Pancreas (tissue), 10 donors: Measurements from ENCODE around the gene CTNNAL1. TPM values are rescaled to one million over a fixed set of nuclear protein-coding genes. Genes with fewer than 3 reads are reported as not detected.

Experiments
- ATAC-seq, 4 donors: fragments of 200-7000 bp; cut with Tn5 transposase; one replicate each; pipeline versions ENCODE4 v1.8.0 to v1.9.1; 2020; ENCODE audit warnings: mild to moderate bottlenecking in 4 of 4, moderate library complexity in 4 of 4
- DNase-seq, 6 donors: peaks; one replicate each; pipeline ENCODE4 v3.0.0-alpha.2; 2020
- FAIRE-seq: peaks from 2 replicates; lab custom pipeline; 2012; peaks lifted over from hg19 to GRCh38; lab: Jason Lieb, UNC
- H3K27ac ChIP-seq, 4 donors: fragments of 200-600 bp; sonication (generic); 1 replicate in 3 of 4; 2 replicates in 1 of 4; pipeline versions ENCODE4 v1.5.0 to v1.8.0; 2020
- H3K27me3 ChIP-seq, 4 donors: fragments of 200-600 bp; one replicate each; pipeline ENCODE4 v1.8.0; 2021
- H3K36me3 ChIP-seq, 3 donors: fragments of 200-600 bp; sonication (generic) in 1 of 3; one replicate each; pipeline versions ENCODE4 v1.5.0 to v1.8.0; 2020 to 2021
- H3K4me1 ChIP-seq, 3 donors: fragments of 200-600 bp; one replicate each; pipeline ENCODE4 v1.8.0; 2021
- H3K4me3 ChIP-seq, 4 donors: fragments of 200-600 bp; sonication (generic) in 2 of 4; one replicate each; pipeline versions ENCODE4 v1.5.0 to v1.8.0; 2020 to 2021
- H3K9me3 ChIP-seq, 4 donors: fragments of 200-600 bp; one replicate each; pipeline ENCODE4 v1.8.0; 2021
- WGBS, 2 donors: extraction: QIAGEN DNeasy Blood & Tissue Kit; methylation state at CpG; one replicate each; pipeline ENCODE4 v1.1.7; 2013; 5-methylcytosine and 5-hydroxymethylcytosine counted together
- intact Hi-C, 3 donors: fragments of 100-400 bp; cut with DNase I; formaldehyde crosslinking; loops; one replicate each; pipeline versions ENCODE4 v1.11.1 to v1.14.2; 2022
- polyA plus RNA-seq, 2 donors: library from polyadenylated mRNA; stranded (reverse); fragments of 200-250 nt; gene quantifications; one replicate each; pipeline ENCODE4 v1.2.3, GENCODE V29; 2013
- total RNA-seq, 6 donors: library from RNA; stranded (reverse); fragmentation: NEBNext Ultra II Directional in 4 of 6; extraction: Animal tissue kit (Norgen Biotek cat#: 25700) in 4 of 6; gene quantifications; one replicate each; pipeline versions ENCODE4 v1.2.1 to v1.2.4, GENCODE V29; 2021 to 2023
- TF ChIP-seq, protein P1 (sequence below), 4 donors: fragments of 200-600 bp; sonication (generic) in 3 of 4; IDR thresholded peaks; one replicate each; pipeline versions ENCODE4 v1.5.0 to v1.8.0; 2021; ENCODE audit warnings: antibody characterized with exemption in 4 of 4
- donor health status: healthy with polysubstance abuse.
- donor health status: DM: no; HTN: no; CAD: no; lungs with moderate emphysema.
- donor health status: DM: no; HTN: no; CAD: no.
- donor health status: control.
- donor health status: control.
- donor health status: Bipolar disorder and iron deficiency.
- donor health status: DM: yes; HTN: yes; CAD: no.
- donor health status: DM: no; HTN: no; CAD: no.
- donor health status: DM: no; HTN: no; CAD: no.
- donor health status: DM: yes; HTN: yes; CAD: no.

Gene CTNNAL1
- total and polyA plus RNA-seq, 8 donors = 8.8 to 29.7 (median 16.6) TPM

GRCh38 chr9:109020581-109021511, 7.5 kb upstream of the CTNNAL1 start:
- no peak for ATAC-seq
- Histone ChIP-seq H3K27me3 (no peaks in the 10 kb centered on the region), H3K4me3 (no peak overlapping the region), H3K9me3 (no peaks in the 10 kb centered on the region), H3K36me3 (no peaks in the 10 kb centered on the region), H3K27ac (no peak overlapping the region), H3K4me1 (peaks cover 17 to 22% (median 19%) of the 10 kb centered on the region in 3 donors)
- WGBS, 2 donors = 76 to 78% methylated on average over 6 of the region's 6 CpGs
- intact Hi-C loops = no loop called here
- no peak for FAIRE-seq
- TF ChIP-seq, protein P1, sequence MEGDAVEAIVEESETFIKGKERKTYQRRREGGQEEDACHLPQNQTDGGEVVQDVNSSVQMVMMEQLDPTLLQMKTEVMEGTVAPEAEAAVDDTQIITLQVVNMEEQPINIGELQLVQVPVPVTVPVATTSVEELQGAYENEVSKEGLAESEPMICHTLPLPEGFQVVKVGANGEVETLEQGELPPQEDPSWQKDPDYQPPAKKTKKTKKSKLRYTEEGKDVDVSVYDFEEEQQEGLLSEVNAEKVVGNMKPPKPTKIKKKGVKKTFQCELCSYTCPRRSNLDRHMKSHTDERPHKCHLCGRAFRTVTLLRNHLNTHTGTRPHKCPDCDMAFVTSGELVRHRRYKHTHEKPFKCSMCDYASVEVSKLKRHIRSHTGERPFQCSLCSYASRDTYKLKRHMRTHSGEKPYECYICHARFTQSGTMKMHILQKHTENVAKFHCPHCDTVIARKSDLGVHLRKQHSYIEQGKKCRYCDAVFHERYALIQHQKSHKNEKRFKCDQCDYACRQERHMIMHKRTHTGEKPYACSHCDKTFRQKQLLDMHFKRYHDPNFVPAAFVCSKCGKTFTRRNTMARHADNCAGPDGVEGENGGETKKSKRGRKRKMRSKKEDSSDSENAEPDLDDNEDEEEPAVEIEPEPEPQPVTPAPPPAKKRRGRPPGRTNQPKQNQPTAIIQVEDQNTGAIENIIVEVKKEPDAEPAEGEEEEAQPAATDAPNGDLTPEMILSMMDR (IDR thresholded peaks at IDR 0.05) = no peak
- no peak for DNase-seq

DNA sequence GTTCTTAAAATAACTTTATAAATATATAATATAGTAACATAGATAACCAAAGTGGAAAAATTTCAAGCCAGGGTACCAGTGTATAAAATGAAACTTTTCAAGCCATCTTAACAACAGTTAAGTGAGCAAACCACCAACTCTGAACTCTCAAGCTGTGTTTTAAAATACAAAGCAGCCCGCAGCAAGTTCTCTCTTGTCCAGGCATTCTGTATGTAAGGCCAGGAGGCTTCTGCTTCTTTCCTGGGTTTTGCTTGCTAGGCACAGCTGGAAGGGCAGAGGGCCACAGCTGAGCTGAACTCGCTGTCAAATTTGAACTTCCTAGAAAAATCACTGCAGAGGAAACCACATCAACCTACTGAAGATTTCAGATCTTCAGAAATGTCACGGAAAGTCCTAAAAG, 6.8 kb upstream of the CTNNAL1 start:
- Histone ChIP-seq H3K4me3 (no peak overlapping the region), H3K27ac (no peak overlapping the region), H3K9me3 (no peaks in the 10 kb centered on the region), H3K27me3 (no peaks in the 10 kb centered on the region), H3K4me1 (peaks cover 17 to 22% (median 19%) of the 10 kb centered on the region in 3 donors), H3K36me3 (no peaks in the 10 kb centered on the region)
- DNase-seq = no peak
- intact Hi-C loops = no loop called here
- no peak for FAIRE-seq
- ATAC-seq = no peak
- 94 to 95% methylated on average over 3 of the region's 3 CpGs for WGBS, 2 donors
- TF ChIP-seq, protein P1 (IDR thresholded peaks at IDR 0.05) = no peak

DNA sequence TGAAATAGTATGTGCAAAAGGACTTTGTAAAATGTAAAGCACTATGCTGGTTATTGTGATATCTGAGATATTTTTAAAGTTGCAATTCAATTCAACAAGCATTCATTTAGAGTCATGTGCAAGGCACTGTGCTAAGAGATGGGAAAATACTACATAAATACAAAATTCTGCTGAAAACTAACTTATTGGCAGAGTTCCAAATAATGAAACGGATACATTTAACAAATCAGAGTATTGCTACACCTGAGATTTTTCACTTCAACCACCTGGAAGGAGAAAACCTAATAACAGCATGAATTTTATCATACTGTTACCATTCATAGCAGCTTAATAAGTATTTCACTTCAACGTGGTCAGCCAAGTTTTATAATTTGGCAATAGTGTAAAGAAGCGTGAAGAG, 6.1 kb upstream of the CTNNAL1 start:
- Histone ChIP-seq H3K9me3 (no peaks in the 10 kb centered on the region), H3K27ac (no peak overlapping the region), H3K4me1 (peaks cover 17 to 22% (median 19%) of the 10 kb centered on the region in 3 donors), H3K27me3 (no peaks in the 10 kb centered on the region), H3K36me3 (no peaks in the 10 kb centered on the region), H3K4me3 (no peak overlapping the region)
- intact Hi-C loops = no loop called here
- FAIRE-seq (no peak), DNase-seq (no peak), ATAC-seq (no peak)
- TF ChIP-seq, protein P1 (IDR thresholded peaks at IDR 0.05) = no peak
- WGBS, 2 donors = 76 to 77% methylated on average over 3 of the region's 3 CpGs

- no peak overlapping the region for H3K27ac ChIP-seq
- TF ChIP-seq, protein P1 (IDR thresholded peaks at IDR 0.05) = no peak
- H3K4me1 ChIP-seq = peaks cover 11 to 16% (median 14%) of the 10 kb centered on the region in 3 donors
- no peaks in the 10 kb centered on the region for H3K27me3 ChIP-seq
- intact Hi-C loops = no loop called here
- 80 to 83% methylated on average over 6 of the region's 6 CpGs for WGBS, 2 donors
- DNase-seq = no peak
- no peak for ATAC-seq
- no peaks in the 10 kb centered on the region for H3K9me3 ChIP-seq
- H3K4me3 ChIP-seq = no peak overlapping the region
- no peak for FAIRE-seq
- no peaks in the 10 kb centered on the region for H3K36me3 ChIP-seq
These were observed 4.2 kb upstream of the CTNNAL1 start for GRCh38 chr9:109017493-109017892.

DNA sequence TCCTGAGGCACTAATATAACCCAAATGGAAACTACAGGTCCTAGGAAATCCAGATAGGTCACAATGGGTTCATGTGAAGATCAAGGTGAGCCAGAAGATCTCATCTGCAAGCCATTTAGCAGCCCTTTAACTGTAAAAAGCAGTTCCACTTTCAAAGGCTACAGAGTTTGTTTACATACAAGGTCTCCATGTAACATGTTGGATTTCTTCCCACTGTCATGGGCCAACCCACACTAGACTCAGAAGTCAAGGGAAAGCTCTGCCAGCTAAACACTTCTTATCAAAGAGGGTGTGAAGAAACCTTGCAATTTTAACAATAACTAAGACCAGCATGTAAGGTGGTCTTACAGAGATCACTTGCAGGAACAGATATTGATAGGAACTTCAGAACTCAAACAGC, 3.8 kb upstream of the CTNNAL1 start:
- intact Hi-C loops = no loop called here
- Histone ChIP-seq H3K27me3 (no peaks in the 10 kb centered on the region), H3K9me3 (no peaks in the 10 kb centered on the region), H3K36me3 (no peaks in the 10 kb centered on the region), H3K4me1 (peaks cover 10 to 17% (median 12%) of the 10 kb centered on the region in 3 donors), H3K4me3 (no peak overlapping the region), H3K27ac (no peak overlapping the region)
- ATAC-seq (peak in 1 of 4 donors; percentile 33), DNase-seq (peak in 2 of 6 donors; percentile 36 to 41), FAIRE-seq (no peak)
- TF ChIP-seq, protein P1 (IDR thresholded peaks at IDR 0.05) = no peak
